Right ventricle myocardium superior (tissue), 1 donor: ENCODE measurements around the gene SCG3. TPM values are rescaled to one million over a fixed set of nuclear protein-coding genes. Genes with fewer than 3 reads are reported as not detected.

Source experiments
- ATAC-seq: fragments of 200-7000 bp; cut with Tn5 transposase; one replicate; pipeline ENCODE4 v1.9.1; 2020; ENCODE audit warnings: mild to moderate bottlenecking; ENCODE audit not compliant: poor library complexity
- DNase-seq: peaks from one replicate; pipeline ENCODE4 v3.0.0-alpha.2; 2020
- intact Hi-C: fragments of 100-400 bp; cut with DNase I; formaldehyde crosslinking; loops from one replicate; pipeline ENCODE4 v1.11.2; 2022
- total RNA-seq: library from RNA; stranded (reverse); fragmentation: NEBNext Ultra II Directional; extraction: Animal tissue kit (Norgen Biotek cat#: 25700); gene quantifications from one replicate; pipeline ENCODE4 v1.2.1, GENCODE V29; 2021
- donor health status: DM: no; HTN: yes; CAD: no; lungs with severe emphysema.

Gene SCG3
- total RNA-seq, 1 donor from 2014 or later: not detected

- ATAC-seq (no peak), DNase-seq (no peak)
- intact Hi-C loops: no loop called here
Observed at GRCh38 chr15:51675234-51675633, 6.1 kb upstream of the SCG3 start.

GRCh38 chr15:51677021-51677420, 4.3 kb upstream of the SCG3 start:
- intact Hi-C loops: no loop called here
- no peak for ATAC-seq
- DNase-seq: no peak

GRCh38 chr15:51677452-51677851, 3.9 kb upstream of the SCG3 start:
- ATAC-seq (no peak), DNase-seq (no peak)
- intact Hi-C loops: no loop called here

- no peak for DNase-seq
- ATAC-seq: no peak
- intact Hi-C loops: no loop called here
Observed at GRCh38 chr15:51678096-51678495, 3.2 kb upstream of the SCG3 start.

GRCh38 chr15:51680321-51680720, 982 bp upstream of the SCG3 start:
- DNase-seq: no peak
- intact Hi-C loops: no loop called here
- ATAC-seq: no peak

- intact Hi-C loops: no loop called here
- DNase-seq: no peak
- no peak for ATAC-seq
Observed at GRCh38 chr15:51687565-51687964, 6.3 kb downstream of the SCG3 start.

- intact Hi-C loops: no loop called here
- no peak for ATAC-seq
- no peak for DNase-seq
Observed at GRCh38 chr15:51688863-51689262, 7.6 kb downstream of the SCG3 start.

- no peak for ATAC-seq
- intact Hi-C loops: no loop called here
- no peak for DNase-seq
Observed at GRCh38 chr15:51692154-51692553, 10.9 kb downstream of the SCG3 start.

GRCh38 chr15:51696566-51696965, 15.3 kb downstream of the SCG3 start:
- DNase-seq (no peak), ATAC-seq (no peak)
- intact Hi-C loops: no loop called here

- ATAC-seq: no peak
Observed at GRCh38 chr15:51697163-51697562, 15.9 kb downstream of the SCG3 start.

GRCh38 chr15:51699373-51699772, 18.1 kb downstream of the SCG3 start:
- intact Hi-C loops: no loop called here
- DNase-seq (no peak), ATAC-seq (no peak)

More at GRCh38 chr15:51697163-51697562, 15.9 kb downstream of the SCG3 start:
- intact Hi-C loops: no loop called here
- DNase-seq: no peak

- DNase-seq: no peak
- intact Hi-C loops: no loop called here
- ATAC-seq: no peak
Observed at GRCh38 chr15:51702710-51703109, 21.4 kb downstream of the SCG3 start.

- peak; percentile 52 for ATAC-seq
- no peak for DNase-seq
- intact Hi-C loops: no loop called here
Observed at GRCh38 chr15:51706291-51706690, 25.0 kb downstream of the SCG3 start.

- ATAC-seq (peak; percentile 59), DNase-seq (no peak)
- intact Hi-C loops: no loop called here
Observed at GRCh38 chr15:51706926-51707608, 25.8 kb downstream of the SCG3 start.

- peak; percentile 58 for ATAC-seq
- DNase-seq: no peak
- intact Hi-C loops: no loop called here
Observed at GRCh38 chr15:51708013-51708412, 26.7 kb downstream of the SCG3 start.

GRCh38 chr15:51709031-51709430, 27.7 kb downstream of the SCG3 start:
- intact Hi-C loops: no loop called here
- no peak for ATAC-seq

GRCh38 chr15:51714162-51714561, 32.9 kb downstream of the SCG3 start:
- intact Hi-C loops: no loop called here
- DNase-seq (no peak), ATAC-seq (no peak)

More at GRCh38 chr15:51709031-51709430, 27.7 kb downstream of the SCG3 start:
- DNase-seq: no peak

- intact Hi-C loops: no loop called here
- no peak for DNase-seq
- no peak for ATAC-seq
Observed at GRCh38 chr15:51714911-51715310, 33.6 kb downstream of the SCG3 start.

- no peak for DNase-seq
- intact Hi-C loops: no loop called here
- ATAC-seq: no peak
Observed at GRCh38 chr15:51718219-51718618, 36.9 kb downstream of the SCG3 start.

- no peak for ATAC-seq
- intact Hi-C loops: no loop called here
- no peak for DNase-seq
Observed at GRCh38 chr15:51718746-51719145, 37.4 kb downstream of the SCG3 start.
